ENCODE results near the gene BLOC1S5.
"Not testable (repeated sequence)": the region's sequence is repeated elsewhere in the genome, so short reads cannot be mapped to it uniquely, and the experiment has no call there.

The BLOC1S5 gene

DNA sequence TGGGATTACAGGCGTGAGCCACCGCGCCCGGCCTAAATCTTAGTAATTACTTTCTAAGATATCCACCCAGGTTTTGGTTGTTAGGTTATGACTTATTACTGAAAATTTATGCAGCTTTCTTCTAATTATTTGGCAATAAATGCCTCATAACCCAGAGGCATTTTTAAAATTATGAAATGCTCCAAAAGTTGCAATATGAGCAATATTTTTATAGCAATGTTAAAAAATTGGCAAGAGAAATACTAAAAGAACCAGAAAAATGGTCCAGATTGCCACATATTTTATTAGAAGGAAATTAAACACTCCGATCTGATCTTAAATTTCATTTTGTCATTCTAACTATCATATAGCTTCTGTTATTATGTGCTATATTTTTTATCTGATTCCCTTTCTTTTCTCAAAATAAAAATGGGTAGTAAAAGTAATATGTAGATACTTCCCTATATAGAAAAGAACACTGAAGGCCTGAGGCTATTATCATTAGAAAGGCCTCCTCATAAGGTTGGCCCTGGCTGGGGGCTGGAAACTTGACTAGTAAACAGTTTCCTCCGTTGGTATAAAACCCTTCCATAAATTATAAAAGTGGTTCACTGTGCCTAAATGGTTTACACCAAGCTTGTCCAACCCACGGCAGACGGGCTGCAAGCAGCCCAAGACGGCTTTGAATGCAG, 22.1 kb downstream of the BLOC1S5 start:
- DNase-seq (ENCODE audit: low read depth): no peak

DNA sequence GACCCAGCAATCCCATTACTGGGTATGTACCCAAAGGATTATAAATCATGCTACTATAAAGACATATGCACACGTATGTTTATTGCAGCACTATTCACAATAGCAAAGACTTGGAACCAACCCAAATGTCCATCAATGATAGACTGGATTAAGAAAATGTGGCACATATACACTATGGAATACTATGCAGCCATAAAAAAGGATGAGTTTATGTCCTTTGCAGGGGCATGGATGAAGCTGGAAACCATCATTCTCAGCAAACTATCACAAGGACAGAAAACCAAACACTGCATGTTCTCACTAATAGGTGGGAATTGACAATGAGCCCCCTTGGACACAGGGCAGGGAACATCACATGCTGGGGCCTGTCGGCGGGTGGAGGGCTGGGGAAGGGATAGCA, 30.1 kb downstream of the BLOC1S5 start:
- not testable (repeated sequence) for DNase-seq (ENCODE audit: low read depth)

DNA sequence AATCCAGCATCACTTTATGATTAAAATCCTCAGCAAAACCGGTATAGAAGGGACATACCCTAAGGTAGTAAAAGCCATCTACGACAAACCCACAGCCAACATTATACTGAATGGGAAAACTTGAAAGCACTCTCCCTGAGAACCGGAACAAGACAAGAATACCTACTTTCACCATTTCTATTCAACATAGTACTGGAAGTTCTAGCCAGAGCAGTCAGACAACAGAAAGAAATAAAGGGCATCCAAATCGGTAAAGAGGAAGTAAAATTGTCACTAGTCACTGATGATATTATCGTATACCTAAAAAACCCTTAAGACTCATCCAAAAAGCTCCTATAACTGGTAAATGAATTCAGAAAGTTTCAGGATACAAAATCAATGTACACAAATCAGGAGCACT, 33.3 kb downstream of the BLOC1S5 start:
- DNase-seq (ENCODE audit: low read depth): no peak

DNA sequence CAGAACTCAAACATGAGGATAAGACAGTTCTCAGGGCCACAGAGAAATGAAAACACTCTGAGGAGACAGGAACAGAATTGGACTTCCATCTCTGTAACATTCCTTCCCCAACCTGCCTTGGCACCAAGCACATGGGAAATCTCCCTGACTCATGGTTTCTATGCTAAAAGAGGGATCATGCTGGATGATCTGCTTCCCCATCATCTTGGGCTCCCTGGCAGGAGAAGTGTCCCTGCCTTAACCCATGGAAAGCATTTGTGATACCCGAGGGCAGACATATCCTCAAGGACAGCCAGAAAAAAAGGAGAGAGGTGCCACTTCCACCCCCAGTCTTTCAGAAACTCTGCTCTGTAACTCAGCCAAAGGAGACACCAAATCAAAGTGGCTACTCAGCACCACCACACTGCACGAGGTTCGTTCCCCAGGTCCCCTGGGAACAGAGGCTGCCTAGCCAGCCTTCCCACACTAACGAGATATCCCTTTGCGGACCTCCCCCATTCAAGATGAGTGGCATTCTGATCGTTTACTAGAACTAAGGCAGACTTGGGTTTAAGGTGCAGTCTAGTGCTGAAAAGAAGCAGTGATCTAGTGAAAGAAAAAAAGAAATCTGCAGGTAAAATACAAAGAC, 34.8 kb downstream of the BLOC1S5 start:
- no peak for DNase-seq (ENCODE audit: low read depth)

DNA sequence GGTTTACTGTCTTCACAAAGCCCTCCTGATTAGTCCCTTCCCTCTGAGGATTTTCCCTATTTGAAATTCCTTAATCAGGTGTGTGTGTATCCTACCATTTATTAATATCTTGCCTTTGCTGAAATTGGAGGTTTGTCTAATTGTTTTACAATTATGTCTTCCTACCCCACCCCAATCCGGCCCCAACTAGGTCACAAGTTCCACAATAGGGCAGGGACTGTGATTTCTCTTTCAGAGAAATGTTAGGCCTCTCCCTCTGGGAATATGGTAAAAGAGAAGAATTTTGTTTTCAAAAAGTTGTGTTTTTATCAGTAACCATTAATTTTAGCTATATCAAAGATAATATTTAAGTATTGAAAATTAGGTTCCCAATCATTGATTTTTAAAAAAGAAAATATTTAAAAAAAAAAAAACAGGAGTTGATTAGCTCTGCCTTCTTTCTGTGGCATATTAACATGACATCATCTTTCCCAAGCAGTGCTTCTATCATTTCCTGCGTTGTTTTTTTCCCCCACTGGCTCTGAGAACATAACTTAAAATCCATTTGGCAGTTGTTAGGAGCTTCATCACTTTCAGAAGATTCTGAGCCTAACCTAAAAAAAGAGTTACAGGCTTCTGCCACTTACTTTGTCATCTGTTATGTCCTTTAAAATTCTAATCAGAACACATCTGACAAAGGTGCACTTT, 36.1 kb downstream of the BLOC1S5 start:
- no peak for DNase-seq (ENCODE audit: low read depth)

DNA sequence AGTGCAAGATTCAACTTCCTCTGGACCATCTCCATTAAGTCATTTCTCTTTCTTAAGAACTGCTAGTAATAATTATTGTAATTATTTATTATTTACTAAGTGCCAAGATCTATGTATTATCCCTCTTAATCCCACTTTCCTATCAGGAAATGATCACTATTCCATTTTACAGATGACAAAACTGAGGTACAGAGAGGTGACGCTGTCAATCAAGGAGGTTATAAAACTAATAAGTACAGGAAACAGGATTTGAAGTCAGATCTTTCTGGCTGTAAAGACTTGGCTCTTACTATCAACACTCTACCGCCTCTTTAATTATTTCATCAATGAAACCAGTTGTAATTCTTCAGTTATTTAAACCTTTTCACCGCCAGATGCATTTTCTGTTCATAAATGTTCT, 37.4 kb downstream of the BLOC1S5 start:
- DNase-seq (ENCODE audit: low read depth): no peak

DNA sequence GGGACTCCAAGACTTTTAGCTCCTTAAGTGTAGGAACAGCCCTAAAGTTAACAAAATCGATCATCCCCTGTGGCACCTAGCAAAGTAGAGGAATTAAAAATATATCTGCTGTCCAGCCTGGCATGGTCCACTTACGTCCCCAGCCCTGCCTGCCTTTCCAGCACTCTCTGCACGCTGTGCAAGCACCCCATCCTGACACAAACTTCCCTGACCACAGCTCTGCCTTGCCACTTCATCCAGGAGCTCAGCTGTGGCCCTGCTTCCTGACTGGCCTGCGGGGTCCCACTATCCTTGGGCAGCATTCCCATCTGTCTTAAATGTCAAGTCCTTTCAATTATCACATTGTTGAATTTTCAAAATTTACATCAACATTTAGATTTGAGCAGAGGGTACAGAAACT, 39.0 kb downstream of the BLOC1S5 start:
- DNase-seq (ENCODE audit: low read depth): no peak

DNA sequence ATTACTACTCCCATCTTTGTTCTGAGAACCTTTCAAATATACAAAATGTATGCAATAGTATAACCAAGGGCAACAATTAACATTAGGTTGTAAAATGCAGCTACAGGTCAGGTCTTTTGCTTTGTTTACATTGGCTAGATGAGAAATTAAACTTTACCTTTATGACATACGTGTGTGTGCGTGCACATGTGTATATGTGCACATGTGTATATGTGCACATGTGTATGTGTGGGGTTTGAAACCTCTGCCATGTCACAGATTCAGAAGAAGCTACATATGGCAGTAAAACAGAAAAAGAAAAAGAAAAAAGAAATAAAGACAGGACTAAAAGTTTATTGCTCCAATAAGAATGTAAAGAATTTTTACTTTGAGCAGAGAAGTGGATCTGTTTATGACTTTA, 40.6 kb downstream of the BLOC1S5 start:
- DNase-seq (ENCODE audit: low read depth): no peak

DNA sequence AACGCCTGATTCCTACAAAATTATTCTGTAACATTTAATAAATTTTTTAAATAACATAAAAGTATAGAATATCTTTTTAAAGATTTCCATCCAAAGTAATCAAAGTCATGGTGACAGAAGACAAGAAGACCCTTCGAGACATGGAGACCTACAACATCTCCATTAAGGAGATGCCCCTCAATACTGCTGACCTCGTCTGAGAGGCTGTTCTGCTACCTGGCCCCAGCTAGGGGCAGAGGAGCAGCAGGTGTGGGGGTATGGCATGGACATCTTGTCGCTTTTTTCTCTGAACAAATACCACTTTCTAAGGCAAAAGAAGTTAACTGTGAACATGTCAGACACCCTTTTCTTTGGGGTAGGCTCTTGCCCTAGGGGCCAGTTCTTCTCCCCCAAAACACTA, 44.1 kb downstream of the BLOC1S5 start:
- DNase-seq (ENCODE audit: low read depth): no peak

DNA sequence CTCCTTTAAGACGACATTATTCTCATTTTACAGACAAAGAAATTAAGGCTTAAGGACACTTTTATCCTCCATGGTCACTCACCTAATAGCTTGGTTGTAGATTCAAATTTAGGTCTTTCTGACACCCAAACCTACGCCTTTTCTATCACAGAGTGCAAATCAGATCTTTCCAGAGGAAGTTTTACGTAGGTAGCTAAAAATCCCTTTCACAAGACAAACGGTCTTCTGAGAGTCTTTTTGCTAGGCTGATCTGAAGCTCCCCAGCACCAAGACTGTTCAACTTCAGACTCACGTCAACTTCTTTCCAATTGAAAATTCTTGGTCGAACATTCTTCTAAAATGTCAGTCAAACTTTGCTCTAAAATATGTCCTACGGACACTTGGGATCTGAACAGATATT, 46.5 kb downstream of the BLOC1S5 start:
- no peak for DNase-seq (ENCODE audit: low read depth)

DNA sequence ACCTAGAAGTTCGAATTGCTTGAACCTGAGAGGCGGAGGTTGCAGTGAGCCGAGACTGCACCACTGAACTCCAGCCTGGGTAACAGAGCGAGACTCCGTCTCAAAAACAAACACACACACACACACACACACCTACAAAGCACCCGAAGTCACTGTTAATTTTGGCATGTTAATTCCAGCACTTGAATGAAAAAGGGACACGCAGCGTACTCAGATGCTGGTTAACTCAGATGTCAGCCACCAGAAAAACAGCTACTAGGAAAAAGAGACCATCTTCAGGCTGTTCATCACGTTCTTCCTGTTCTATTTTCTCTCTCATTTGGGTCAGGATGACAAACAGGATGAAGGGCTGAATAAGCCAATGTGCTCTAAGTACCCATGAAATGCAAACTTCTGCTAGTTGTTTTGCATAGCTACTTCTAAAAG, 46.9 kb downstream of the BLOC1S5 start:
- no peak for DNase-seq (ENCODE audit: low read depth)

DNA sequence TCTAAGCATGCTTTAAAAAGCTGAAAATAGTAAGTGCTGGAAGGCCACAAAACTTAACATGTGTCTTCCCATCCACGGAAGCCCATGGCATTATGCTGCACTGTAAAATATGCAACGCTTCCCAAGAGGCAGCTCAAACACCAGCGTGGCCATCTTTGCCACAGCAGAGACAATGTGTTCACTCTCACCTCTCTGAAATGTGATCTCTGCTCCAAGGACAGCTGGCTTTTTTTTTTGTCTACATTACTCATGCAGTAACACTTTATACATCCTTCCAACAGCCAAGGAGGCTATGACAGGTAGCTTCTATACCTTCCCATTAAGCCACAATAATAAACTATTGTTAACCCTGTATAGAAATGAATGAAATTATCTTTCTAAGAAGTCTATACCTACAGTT, 49.2 kb downstream of the BLOC1S5 start:
- no peak for DNase-seq (ENCODE audit: low read depth)

DNA sequence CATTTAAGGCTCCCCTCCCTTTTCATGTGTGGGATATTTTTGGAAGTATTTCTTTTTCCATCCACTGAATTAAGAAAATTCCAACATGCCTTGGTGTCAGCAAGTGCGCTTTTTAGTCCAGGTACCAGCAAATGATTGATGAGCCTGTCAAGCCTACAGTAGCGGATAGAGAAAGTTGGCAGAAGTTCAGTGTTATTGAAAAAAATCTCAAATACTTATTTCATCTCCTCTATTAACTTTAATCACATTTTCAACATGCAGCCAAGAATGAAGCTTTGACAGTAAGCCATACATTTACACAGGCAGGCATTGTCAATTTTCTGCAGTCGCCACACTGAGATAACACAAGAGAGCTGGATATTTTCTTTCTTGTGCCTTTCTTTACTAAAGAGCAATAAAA, 50.4 kb downstream of the BLOC1S5 start:
- no peak for DNase-seq (ENCODE audit: low read depth)

DNA sequence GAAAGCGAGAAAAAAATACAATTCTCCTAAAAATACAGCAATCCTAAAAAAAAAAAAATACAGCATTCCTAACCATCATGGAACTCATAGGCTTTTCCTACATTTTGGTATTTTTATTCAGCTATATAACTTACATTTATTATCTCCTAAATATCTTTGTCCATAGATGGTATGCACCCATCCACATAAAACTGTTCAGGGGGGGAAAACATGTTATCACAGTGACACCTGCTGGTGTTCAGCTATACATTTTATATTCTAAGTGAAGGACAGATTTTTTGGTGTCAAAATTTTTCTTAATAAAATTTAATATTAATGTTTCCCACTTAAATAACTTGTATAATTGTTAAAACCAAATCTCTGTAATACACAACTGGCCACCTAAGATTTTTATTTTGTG, 58.0 kb downstream of the BLOC1S5 start:
- DNase-seq (ENCODE audit: low read depth): no peak

DNA sequence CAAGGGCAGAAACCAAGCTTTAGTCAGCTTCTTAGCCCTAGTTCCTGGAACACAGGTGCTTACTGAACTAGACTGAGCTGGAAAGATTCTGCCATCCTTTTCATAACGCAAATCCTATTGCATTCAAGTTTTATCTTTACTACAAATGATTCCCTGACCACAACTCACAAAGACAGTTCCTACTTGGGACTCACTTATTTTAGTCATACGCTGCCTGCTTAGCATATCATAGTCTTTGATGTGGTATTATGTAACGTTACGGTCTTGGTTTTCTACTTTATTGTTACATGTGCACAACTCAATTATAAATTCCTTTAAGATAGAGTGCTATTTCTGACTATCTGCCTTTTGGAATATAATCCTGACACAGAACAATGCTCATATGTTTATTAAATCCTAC, 59.1 kb downstream of the BLOC1S5 start:
- no peak for DNase-seq (ENCODE audit: low read depth)

DNA sequence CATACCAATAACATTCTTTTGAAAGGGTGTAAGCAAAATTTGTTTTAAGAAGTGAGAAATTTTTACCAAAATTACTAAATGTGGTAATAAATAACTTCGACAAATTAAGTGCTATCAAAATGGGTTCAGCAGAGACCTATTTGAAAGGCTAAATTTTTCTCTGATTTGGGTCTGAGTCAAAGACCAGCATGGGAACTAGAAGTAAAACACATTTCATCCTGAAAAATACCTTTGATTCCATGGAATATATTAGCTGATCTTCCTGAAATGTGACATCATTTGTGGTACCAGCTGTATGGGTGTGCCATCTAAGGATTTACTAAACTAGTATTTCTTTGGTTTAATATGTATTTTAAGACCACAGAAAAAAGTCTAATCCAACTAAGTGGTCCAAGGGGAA, 63.6 kb downstream of the BLOC1S5 start:
- no peak for DNase-seq (ENCODE audit: low read depth)

DNA sequence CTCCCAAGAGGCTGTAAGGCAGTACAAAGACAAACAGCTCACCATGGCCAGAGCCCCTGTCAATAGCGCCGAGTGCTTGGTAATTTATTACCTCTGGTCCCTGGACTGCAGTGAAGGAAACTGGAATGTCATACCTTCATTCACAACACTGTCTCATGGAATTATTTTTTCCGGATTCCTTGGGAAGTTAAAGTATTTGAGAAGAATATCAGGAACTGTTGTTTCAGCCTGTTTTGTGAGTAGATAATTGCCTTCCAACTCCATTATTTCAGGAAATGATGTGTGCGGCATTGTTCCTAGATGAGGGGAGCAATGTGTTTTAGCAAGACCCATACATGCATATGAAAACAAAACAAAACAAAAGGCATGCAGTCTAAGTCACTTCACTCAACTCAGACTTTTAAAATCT, 64.0 kb downstream of the BLOC1S5 start:
- DNase-seq (ENCODE audit: low read depth): no peak

DNA sequence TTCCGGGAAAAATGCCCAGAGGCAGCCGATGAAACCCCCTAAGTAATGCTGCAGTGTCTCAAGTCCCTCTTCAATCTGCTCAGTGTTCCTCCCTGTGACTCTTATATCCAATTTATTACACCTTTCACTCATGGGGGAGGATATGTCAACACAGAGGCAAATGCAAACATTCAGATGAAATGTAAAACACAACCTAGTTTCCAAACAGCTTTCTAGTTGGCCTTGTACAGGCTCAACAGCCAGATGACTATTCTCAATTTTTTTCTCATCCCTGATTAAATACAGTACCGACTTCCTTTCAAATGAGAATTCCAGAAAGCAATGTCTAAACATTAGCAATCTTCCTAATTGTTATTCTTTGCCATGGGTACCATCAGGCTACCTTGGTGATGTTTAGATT, 65.0 kb downstream of the BLOC1S5 start:
- DNase-seq (ENCODE audit: low read depth): no peak

DNA sequence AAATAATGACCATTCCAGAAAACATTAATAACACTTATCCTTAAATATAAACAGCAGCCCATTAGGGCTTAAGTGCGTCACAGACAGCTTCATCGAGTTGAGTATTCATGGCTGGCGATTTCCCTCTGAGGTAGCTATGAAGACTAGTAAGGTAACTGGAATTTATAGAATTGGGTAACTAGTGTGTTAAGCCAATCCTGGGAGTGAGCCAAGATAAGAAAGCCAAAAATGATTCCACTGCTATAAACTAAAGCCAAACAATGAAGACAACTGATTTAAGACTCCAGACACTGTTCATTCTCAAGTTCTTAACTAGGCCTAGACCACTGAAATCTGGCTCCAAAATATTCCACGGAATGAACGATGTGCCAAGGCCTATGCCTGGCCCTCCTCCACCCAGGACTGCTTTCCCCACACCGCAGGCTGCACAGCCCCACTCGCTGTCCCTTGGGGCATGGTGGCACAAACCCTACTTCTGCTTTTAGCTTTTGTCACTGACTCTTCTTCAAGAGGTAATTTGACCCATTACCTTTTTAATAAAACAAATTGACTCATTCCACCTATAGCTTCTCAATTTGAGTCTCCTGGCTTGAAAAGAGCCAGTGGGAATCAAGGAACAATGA, 66.0 kb downstream of the BLOC1S5 start:
- no peak for DNase-seq (ENCODE audit: low read depth)

DNA sequence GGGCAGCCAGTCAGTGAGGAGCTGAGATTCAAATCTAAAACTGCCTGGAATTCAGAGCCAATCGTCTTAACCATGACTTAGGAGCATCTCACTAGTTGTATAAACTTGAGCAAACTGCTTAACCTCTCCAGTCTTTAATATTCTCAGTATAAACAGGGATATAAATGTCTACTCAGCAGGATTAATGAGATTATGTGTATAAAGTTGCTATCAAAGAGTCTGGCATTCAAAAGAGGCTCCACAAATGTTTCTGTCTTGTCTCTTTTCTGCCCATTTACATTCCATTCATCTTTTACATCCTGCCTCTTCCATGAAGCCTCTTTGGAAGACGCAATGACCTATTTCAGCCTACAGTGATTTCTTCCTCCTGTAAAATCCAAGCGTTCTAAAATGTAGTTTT, 66.9 kb downstream of the BLOC1S5 start:
- DNase-seq (ENCODE audit: low read depth): no peak

DNA sequence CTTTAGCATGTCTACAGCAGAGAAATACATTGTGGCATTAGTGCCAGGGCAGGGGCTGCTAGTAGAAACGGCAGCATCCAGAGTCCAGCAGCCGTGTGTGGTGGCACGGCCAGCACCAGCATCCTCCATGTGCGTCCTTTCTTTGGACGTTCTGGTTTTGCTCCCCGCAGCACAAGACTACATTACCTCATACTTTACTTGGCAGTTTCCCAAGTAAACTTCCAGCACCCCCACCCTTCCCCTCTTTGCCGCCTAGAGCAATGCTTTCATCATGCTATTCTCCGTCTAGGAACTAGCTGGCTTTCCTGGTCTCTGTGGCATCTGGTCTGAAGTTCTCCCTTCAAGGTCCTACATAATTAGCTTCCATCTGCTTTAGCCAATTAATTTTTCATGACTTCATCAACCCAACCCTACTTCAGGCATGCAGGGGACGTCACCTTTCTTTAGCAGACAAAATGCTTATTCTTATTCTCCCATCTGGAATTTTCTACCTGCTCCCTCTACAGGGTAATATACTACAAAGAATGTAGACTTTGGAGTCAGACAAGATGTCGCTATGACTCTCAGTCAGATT, 67.6 kb downstream of the BLOC1S5 start:
- no peak for DNase-seq (ENCODE audit: low read depth)

DNA sequence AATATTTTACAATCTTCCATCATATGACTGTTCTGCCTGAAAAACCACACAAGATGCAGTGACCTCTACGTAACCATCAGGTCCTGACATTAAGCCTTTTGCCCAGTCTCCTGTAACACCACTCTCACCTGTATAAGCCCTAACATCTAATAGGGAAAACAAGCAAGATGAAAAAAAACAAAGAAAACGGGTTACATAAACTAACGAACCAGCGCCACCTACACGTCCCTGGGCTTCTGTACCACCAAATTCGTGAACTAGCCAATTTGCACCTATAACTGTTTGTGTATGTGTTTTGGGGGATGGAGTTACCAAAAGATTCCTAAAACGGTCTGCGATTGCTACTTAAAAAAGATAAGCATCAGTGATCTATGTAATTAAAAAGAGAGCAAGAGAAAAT, 70.2 kb downstream of the BLOC1S5 start:
- no peak for DNase-seq (ENCODE audit: low read depth)

DNA sequence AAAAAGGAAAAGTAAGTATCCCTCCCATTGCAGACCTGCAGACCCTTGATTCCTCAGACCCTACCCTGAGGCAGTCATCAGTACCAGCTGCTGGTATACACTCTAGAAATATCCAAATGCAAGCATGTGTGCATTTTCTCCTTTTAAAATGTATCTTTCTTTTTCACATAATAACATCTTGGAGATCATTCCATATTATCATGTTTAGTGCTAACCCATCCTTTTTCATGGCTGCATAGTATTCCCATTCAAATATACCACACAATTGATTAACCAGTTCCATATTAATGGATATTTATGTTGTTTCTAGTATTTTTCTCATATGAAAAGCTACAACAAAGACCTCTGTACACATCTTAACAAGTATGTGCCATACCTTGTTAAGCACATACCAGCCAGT, 70.8 kb downstream of the BLOC1S5 start:
- DNase-seq (ENCODE audit: low read depth): no peak
